HG02571 (cell line): ENCODE results near the gene TIAM2.

Experiments
- ATAC-seq: cut with Tn5 transposase; IDR thresholded peaks from one replicate; pipeline ENCODE4 v1.9.1; 2021; ENCODE audit warnings: mild to moderate bottlenecking, moderate library complexity; ENCODE audit not compliant: unreplicated experiment

The TIAM2 gene

DNA sequence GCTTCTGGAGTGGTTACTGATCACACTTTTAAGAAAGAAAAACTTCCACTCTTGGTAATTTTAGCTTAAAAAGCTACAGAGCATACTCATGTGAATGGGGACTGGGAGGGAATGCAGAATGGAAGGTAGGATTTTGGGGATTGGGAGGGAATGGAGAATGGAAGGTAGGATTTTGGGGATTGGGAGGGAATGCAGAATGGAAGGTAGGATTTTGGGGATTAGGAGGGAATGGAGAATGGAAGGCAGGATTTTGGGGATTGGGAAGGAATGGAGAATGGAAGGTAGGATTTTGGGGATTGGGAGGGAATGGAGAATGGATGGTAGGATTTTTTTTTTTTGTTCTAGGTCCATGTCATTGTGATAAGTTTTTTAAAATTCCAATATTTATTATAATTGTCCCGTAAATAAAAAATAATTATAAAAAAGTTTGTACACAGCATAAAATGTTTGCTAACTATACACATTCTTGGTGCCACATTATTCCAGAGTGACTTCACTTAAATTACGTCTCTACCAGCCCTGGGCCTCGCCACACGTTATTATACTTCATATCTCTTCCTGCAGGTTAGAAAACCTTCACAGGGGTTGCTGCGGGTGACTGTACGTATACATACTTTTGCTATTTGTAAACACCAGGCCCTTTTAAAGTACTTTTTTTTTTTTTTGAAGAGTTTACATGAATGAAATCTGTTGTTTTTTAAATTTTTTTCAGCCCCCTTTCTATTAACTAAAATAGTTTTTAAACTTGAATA, 127.3 kb downstream of the TIAM2 start:
- no peak for ATAC-seq

DNA sequence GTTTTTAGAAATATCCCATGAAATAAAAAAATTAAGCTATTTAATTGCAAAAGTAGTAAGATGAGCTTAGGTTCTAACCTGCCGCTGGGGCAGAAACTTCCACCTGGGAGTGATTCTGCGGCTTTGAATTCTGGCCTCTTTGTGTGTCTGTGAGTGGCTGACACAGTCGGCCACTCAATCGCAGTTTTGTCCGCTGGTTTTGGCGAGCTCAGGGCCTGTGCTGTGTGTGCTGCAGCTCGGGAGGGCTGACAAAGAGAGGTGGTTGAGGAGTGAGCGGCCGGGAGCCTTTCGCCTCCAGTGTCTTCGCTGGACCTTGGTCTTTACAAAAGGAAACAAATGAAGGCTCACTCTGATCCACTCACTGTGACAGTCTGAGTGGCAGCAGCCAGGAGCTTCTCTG, 128.4 kb downstream of the TIAM2 start:
- no peak for ATAC-seq

- no peak for ATAC-seq
These were observed 130.8 kb downstream of the TIAM2 start for GRCh38 chr6:155125906-155126305.

DNA sequence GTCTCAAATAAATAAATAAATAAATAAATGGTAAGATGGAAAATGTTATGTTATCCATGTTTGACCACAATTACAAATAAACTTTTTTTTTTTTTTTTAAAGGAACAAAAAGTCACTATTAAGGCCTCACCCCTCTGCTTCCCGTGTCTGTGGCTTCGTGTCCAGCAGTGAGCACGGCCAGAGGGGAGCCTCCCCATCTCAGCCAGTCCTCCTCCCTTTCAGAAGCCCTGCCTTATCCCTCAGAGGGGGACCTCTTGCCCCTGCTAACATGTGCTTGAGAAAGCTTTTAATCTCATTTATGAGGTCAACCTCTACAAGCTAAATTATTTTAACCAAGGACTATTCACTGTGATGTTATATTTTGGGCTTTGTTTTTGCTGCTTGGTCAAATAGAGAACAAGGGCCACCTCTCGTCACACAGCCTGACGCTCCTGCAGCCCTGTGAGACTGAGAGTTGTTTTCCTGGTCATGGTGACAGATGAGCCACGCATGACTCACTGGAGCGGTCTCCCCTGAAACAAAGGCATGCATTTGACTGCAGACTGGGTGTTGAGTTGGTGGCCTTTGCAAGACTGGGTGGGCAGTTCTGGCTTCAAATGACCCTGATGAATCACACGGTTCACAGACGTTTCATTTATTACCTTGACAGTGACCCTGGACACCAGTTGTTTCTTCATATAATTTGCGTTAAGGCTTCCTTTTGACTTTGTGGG, 131.8 kb downstream of the TIAM2 start:
- ATAC-seq: no peak

DNA sequence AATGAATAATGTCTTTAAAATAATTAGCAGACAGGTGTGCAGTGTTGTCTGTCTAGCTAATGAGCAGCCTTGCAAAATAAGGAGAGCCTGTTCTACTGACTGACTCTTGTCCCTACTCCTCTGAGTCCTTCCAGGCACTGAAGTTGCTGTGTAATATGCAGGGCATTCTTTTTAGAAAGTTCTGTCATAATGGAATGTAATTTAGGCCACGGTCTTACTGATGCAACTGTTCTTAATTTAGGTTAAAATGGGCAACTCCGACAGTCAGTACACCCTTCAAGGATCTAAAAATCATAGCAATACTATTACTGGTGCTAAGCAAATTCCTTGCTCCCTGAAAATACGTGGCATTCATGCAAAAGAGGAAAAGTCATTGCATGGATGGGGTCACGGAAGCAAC, 133.9 kb downstream of the TIAM2 start:
- no peak for ATAC-seq

DNA sequence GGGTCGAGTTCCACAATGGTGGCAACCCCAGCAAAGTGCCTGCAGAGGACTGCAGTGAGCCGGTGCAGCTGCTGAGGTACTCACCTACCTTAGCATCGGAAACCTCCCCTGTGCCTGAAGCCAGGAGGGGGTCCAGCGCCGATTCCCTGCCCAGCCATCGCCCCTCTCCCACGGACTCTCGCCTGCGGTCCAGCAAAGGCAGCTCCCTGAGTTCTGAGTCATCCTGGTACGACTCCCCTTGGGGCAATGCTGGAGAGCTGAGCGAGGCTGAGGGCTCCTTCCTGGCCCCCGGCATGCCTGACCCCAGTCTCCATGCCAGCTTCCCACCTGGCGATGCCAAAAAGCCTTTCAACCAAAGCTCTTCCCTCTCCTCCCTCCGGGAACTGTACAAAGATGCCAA, 134.6 kb downstream of the TIAM2 start:
- no peak for ATAC-seq

DNA sequence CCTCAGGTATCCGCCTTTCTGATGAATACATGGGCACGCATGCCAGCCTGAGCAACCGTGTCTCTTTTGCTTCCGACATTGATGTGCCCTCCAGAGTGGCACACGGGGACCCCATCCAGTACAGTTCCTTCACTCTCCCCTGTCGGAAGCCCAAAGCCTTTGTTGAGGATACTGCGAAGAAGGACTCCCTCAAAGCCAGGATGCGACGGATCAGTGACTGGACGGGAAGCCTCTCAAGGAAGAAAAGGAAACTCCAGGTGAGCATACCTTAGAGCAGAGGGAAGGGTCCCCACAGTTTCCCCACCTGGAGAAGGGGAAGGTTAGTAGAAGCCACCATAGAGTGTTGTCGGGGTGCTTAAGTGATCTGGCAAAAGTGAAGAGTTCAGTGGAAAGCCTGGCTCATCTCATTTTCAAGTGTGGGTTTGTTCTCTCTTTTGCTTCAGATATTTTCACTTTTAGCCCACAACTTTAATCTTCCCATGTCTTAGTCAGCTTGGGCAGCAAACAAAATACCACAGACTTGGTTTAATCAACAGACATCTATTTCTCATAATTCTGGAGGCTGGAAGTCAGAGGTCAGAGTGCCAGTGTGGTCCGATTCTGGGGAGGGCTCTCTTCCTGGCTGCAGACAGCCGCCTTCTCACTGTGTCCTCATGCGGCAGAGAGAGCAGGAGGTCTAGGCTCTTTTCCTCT, 135.2 kb downstream of the TIAM2 start:
- no peak for ATAC-seq

- no peak for ATAC-seq
These were observed 137.5 kb downstream of the TIAM2 start for GRCh38 chr6:155132617-155133016.

- ATAC-seq: no peak
These were observed 145.9 kb downstream of the TIAM2 start for GRCh38 chr6:155141002-155141401.

- ATAC-seq: no peak
These were observed 146.4 kb downstream of the TIAM2 start for GRCh38 chr6:155141512-155141911.

DNA sequence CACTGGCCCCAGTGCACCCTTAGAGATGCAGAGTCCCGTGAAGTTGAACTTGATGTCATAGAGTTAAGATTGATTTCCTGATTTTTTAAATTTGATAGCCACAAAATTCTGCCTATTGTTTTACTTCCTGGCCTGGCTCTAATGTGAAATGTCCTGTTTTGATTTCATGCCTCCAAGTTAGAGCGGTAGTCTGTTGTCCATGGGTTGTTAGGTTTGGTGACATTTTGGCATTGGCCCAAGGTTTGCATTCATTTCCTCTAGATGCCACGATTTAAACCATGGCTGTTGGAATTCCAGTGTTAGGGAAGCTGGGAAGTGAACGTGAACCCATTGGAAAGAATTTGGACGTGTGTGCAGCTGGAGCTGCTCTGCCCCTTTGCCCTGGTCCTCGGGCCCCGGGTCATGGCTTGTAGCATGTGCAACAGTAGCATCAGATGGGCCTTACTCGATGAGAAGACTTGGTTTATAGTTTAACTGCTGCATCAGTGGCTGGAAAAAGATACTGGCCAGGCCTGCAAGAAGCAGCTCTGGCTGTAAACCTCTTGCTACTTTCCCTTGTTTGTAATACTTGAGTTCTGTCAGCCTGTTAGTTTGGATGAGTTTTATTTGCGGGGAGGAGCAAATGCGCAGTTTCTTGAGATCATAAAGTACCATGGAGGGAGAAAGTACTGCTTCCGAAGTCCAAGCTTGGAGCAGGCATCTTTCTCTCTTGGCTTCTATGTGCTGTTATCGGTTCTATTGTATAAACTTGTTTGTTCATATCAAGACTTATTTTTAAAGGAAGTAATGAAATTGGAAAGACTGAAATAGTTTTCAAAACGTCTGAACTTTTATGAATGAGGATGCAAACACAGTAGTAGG, 147.3 kb downstream of the TIAM2 start:
- no peak for ATAC-seq

DNA sequence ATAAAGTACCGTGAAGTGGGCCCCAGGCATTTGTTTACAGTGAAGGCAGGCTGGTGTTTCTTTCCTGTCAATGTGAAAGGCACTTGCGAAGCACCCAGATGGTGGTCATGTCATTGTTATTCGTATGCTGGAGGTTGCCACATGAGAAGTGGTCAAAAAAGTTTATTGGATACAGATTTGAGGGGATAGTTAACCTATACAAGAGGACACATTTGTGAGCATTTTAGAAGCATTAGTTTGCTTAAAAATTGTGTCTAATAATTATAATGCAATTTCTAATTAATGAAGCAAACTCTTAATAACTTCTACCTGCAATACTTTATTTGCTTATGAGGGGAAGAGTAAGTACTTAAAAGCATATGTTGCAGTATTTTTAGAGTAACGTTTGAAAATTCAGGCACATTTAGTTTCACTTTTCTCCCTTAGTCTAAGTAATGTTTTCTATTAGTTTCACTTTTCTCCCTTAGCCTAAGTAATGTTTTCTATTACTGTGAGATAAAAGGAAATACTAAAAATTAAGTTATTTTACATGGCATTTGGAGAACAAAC, 148.0 kb downstream of the TIAM2 start:
- ATAC-seq: no peak

GRCh38 chr6:155143578-155144106, 148.5 kb downstream of the TIAM2 start:
- ATAC-seq: no peak

DNA sequence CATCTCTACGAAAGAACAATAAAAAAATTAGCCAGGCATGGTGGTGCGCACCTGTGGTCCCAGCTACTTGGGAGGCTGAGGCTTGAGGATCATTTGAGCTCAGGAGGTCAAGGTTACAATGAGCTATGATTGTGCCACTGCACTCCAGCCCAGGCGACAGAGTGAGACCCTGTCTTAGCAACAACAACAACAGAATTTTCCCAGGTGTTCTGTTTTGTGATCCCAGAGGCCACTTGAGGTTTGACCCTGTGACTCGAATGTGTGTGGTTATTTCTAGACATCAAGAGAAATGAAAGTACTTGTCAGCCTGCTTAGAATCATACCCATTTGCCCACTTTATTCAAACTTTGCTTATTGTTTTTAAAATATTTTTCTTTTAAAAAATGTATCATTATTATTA, 151.1 kb downstream of the TIAM2 start:
- no peak for ATAC-seq

- ATAC-seq: no peak
These were observed 153.0 kb downstream of the TIAM2 start for GRCh38 chr6:155147958-155148663.

- no peak for ATAC-seq
These were observed 156.0 kb downstream of the TIAM2 start for GRCh38 chr6:155150967-155151671.

GRCh38 chr6:155152211-155153076, 157.3 kb downstream of the TIAM2 start:
- ATAC-seq: no peak

- ATAC-seq: no peak
These were observed 159.2 kb downstream of the TIAM2 start for GRCh38 chr6:155154158-155154830.
